Cortex of kidney (tissue), 1 donor: ENCODE results near the gene ZDHHC4.

Experiments used
- DNase-seq: peaks from one replicate; lab custom pipeline; 2025; lab: John Stamatoyannopoulos, UW

The ZDHHC4 gene

DNA sequence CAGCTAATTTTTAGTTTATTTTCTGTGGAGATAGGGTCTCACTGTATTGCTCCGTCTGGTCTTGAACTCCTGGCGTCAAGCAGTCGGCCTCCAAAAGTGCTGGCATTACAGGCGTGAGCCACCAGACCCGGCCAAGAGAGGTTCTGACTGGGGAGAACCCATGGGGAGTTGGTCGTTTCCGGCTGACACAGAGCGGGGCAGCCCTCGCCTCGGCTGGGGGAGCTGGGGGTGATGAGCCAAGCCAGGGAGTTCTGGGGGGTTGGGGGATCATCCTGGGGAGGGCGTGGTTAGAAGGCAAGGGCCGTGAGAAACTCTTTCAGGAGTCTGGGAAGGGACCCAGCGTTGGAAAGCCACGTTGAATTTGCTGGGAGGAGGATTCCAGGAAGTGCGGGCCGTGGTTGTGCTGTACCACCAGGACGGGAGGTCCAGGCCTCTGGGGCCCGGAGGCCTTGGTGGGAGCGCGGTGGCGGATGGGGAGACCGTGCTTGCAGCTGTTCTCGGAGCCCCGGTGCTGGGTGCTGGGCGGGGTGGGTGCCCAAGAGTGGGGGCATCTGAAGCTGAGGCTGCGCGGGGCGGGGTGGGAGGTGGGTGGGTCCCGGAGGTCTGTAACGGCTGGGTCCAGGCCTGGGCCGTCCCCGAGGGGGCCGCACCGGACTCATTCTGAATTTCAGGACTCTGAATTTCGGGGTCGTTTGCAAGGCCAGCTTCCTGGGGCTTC lies 29.8 kb downstream of the ZDHHC4 start:
- DNase-seq = no peak

DNA sequence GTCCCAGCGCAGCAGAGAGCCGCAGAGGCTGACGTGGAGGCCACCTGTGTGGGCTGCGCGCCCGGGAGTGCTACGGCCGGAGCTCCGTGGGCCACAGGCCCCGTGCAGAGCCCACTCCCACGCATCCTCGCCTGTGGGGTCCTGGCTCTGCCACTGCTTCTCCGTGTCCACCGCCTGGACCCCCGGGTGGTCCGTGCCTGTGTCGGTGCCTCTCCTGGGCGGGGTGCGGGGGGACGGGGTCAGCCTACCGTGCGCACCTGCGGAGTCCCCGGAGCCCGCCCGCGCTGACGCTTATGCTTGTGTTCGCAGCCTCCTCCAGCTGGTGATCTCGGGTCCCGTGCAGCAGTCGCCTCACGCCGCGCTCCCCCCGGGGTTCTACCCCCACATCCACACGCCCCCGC lies 30.4 kb downstream of the ZDHHC4 start:
- no peak for DNase-seq

GRCh38 chr7:6608081-6608480 lies 30.8 kb downstream of the ZDHHC4 start:
- DNase-seq = no peak

- DNase-seq = no peak
Measured at GRCh38 chr7:6608794-6609193, 31.5 kb downstream of the ZDHHC4 start.

- no peak for DNase-seq
Measured at GRCh38 chr7:6612819-6613218, 35.6 kb downstream of the ZDHHC4 start.

GRCh38 chr7:6613706-6614105 lies 36.5 kb downstream of the ZDHHC4 start:
- no peak for DNase-seq

- no peak for DNase-seq
Measured at GRCh38 chr7:6614953-6615722, 37.9 kb downstream of the ZDHHC4 start, which contains the start of gene ZNF853. Gene ZNF853, plus strand, starts transcription at chr7:6615610. Its CDS starts 565 bp downstream, at chr7:6616175.

DNA sequence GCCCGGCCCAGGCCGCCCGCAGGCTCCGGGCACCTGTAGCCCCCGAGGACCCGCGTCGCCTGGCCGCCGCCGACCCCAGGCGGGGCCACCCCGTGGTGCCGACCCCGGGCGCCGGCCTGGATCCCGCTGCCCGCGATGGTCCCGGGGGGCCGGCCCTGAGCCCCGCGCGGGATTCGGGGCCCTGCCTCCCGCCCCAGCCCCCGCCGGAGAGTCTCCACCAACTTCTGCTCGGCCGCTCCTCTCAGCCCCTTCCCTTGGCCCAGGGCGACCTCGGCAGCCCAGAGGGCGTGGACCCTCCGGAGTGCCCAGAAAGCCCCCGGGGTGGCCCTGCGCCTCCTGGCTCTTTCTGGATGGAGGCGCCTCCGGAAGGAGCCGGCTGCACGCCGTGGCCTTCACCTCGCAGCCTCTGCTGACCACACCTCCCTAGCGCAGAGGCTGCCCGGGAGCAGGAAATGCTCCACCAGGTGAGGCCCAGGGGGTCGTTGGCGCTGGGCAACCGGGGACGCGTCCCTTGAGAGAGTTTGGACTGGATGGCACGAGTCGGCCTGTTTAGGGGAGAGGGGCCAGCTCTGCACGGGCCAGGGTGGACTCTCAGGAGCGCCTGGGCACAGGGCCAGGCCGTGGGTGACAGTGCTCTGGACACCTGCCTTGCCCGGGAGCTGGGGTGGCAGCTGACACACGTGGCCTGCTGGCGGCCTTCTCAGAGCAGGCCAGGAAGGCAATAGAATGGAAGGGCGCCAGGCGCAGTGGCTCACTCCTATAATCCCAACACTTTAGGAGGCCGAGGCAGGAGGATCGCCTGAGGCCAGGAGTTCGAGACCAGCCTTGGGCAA lies 38.7 kb downstream of the ZDHHC4 start:
- DNase-seq = no peak

- no peak for DNase-seq
Measured at GRCh38 chr7:6616854-6617643, 39.8 kb downstream of the ZDHHC4 start.

- no peak for DNase-seq
Measured at GRCh38 chr7:6618621-6619020, 41.4 kb downstream of the ZDHHC4 start.

GRCh38 chr7:6619961-6620360 lies 42.7 kb downstream of the ZDHHC4 start:
- no peak for DNase-seq

GRCh38 chr7:6621195-6622133 lies 44.2 kb downstream of the ZDHHC4 start:
- no peak for DNase-seq

DNA sequence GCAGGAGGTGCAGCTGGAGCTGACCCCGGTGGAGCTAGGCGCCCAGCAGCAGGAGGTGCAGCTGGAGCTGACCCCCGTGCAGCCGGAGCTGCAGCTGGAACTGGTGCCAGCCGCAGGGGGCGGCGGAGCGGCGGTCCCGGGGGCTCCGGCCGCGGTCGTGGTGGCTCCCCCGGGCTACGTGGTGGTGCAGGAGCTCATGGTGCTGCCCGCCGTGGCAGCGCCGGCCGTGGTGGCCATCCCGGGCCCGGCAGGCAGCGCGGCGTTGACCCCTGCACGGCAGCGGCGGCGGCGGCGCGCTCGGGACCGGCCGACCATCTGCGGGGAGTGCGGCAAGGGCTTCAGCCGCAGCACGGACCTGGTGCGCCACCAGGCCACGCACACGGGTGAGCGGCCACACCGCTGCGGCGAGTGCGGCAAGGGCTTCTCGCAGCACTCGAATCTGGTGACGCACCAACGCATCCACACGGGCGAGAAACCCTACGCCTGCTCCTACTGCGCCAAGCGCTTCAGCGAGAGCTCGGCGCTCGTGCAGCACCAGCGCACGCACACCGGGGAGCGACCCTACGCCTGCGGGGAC lies 45.0 kb downstream of the ZDHHC4 start:
- no peak for DNase-seq

DNA sequence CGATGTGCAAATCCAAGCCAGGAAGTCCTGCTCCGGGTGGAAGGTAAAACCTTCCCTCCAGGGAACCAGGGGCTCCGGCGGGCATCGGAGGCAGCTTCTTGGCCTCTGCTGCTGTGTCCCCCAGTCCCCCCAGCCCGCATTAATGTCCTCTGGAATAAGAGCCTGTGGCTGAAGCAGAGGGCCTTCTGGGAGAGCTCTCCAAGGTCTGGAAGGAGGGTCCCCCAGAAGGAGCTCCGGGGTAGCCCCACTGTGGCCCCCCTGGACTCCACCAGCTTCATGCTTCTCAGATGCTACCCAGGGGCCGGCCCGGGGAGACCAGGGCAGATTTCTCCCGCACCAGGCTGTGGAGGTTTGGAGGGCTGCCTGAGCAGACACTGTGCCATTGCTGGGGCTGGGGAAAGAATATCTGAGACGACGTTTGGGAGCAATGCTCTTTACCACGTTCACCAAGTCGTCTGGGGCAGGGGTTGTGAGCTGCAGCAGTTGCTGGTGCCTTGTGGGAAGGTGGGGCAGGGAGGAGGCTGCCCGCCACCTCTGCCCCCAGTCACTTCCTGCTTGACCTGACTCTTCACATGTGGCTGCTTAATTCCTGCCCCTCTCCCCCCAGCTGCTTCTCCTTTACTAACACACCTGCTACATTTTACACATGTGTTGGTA lies 46.5 kb downstream of the ZDHHC4 start:
- no peak for DNase-seq

- no peak for DNase-seq
Measured at GRCh38 chr7:6624246-6624611, 47.0 kb downstream of the ZDHHC4 start.

- no peak for DNase-seq
Measured at GRCh38 chr7:6628045-6628444, 50.8 kb downstream of the ZDHHC4 start.

GRCh38 chr7:6630007-6630849 lies 53.0 kb downstream of the ZDHHC4 start:
- DNase-seq = no peak

DNA sequence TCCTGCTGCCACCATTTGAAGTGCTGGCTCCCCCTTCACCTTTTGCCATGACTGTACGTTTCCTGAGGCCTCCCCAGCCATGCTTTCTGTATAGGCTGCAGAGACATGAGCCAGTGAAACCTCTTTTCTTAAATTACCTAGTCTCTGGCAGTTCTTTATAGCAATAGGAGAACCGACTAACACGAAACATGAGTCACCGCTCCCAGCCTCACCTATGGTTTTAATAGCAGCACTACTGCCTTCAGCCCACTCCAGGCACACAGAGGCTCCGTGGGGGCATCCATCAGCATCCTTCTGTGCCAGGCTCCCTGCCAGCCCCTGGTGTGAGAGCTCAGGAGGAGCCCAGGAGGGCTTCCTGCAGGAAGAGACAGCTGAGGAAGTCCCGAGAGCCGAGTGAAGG lies 54.4 kb downstream of the ZDHHC4 start:
- DNase-seq = no peak

GRCh38 chr7:6634021-6634420 lies 56.8 kb downstream of the ZDHHC4 start:
- DNase-seq = no peak
